HEK293 (cell line): ENCODE data around the gene ZFY.

Experiments used
- CTCF ChIA-PET: fragments of 350-600 bp; formaldehyde crosslinking; extraction: SDS; loops from one replicate; lab custom pipeline; 2021; ENCODE audit warnings: antibody characterized with exemption; lab: Yijun Ruan, JAX
- POLR2A ChIA-PET: fragments of 300-600 bp; formaldehyde crosslinking; extraction: SDS; loops from one replicate; lab custom pipeline; 2020; ENCODE audit warnings: antibody characterized with exemption, inconsistent platforms; lab: Yijun Ruan, JAX
- H3K27ac ChIP-seq: fragments of 200-500 bp; sonication (Bioruptor generic); 2 replicates; pipeline ENCODE4 v1.5.1; 2014; ENCODE audit warnings: low read depth, low read length, control low read depth, inconsistent platforms; ENCODE audit errors: extremely low read depth
- H3K36me3 ChIP-seq, 2 experiments: fragments of 200-500 bp in 1 of 2; sonication (Bioruptor generic) in 1 of 2; 1 replicate in 1 of 2; 2 replicates in 1 of 2; pipeline ENCODE4 v1.5.1; 2014 to 2017; ENCODE audit warnings: inconsistent platforms in 2 of 2, low read length in 2 of 2; ENCODE audit not compliant: control insufficient read depth in 2 of 2, insufficient read depth in 1 of 2
- H3K4me1 ChIP-seq: fragments of 200-500 bp; sonication (Bioruptor generic); 2 replicates; pipeline ENCODE4 v1.5.1; 2014; ENCODE audit warnings: mild to moderate bottlenecking, low read length, inconsistent platforms; ENCODE audit not compliant: control insufficient read depth, insufficient read depth
- H3K4me3 ChIP-seq: 2 replicates; pipeline ENCODE4 v1.5.1; 2011; ENCODE audit warnings: low read depth, mild to moderate bottlenecking, control low read depth, low read length, moderate library complexity
- H3K9me3 ChIP-seq: fragments of 200-500 bp; sonication (Bioruptor generic); 2 replicates; pipeline ENCODE4 v1.5.1; 2014; ENCODE audit warnings: low read depth, low read length, inconsistent platforms; ENCODE audit not compliant: control insufficient read depth, insufficient read depth
- AEBP2 ChIP-seq: fragments of 450-650 bp; formaldehyde crosslinking; IDR thresholded peaks from 2 replicates; pipeline ENCODE4 v1.5.1; 2016; ENCODE audit warnings: missing biosample characterization, missing genetic modification characterization, borderline replicate concordance
- BCL6B ChIP-seq: fragments of 450-650 bp; formaldehyde crosslinking; IDR thresholded peaks from 2 replicates; pipeline ENCODE4 v1.5.1; 2017; ENCODE audit warnings: missing biosample characterization, missing genetic modification characterization
- GLI2 ChIP-seq: fragments of 450-650 bp; formaldehyde crosslinking; IDR thresholded peaks from 2 replicates; pipeline ENCODE4; 2017; ENCODE audit warnings: missing biosample characterization, missing genetic modification characterization, low read depth, borderline replicate concordance
- KLF7 ChIP-seq: fragments of 450-650 bp; formaldehyde crosslinking; IDR thresholded peaks from 2 replicates; pipeline ENCODE4 v1.5.1; 2016; ENCODE audit warnings: missing biosample characterization, missing genetic modification characterization, borderline replicate concordance
- OSR2 ChIP-seq: fragments of 450-650 bp; formaldehyde crosslinking; IDR thresholded peaks from 2 replicates; pipeline ENCODE4 v1.5.1; 2016; ENCODE audit warnings: missing biosample characterization, missing genetic modification characterization
- REPIN1 ChIP-seq: fragments of 450-650 bp; formaldehyde crosslinking; IDR thresholded peaks from 2 replicates; pipeline ENCODE4 v1.5.1; 2017; ENCODE audit warnings: missing biosample characterization, missing genetic modification characterization, low read depth
- SP7 ChIP-seq: fragments of 450-650 bp; formaldehyde crosslinking; IDR thresholded peaks from 2 replicates; pipeline ENCODE4 v1.5.1; 2016; ENCODE audit warnings: missing biosample characterization, missing genetic modification characterization
- WT1 ChIP-seq: fragments of 450-650 bp; formaldehyde crosslinking; IDR thresholded peaks from 2 replicates; pipeline ENCODE4 v1.5.1; 2016; ENCODE audit warnings: missing biosample characterization, missing genetic modification characterization
- ZBTB1 ChIP-seq: fragments of 450-650 bp; formaldehyde crosslinking; IDR thresholded peaks from 2 replicates; pipeline ENCODE4 v1.5.1; 2016; ENCODE audit warnings: missing biosample characterization, missing genetic modification characterization
- ZBTB21 ChIP-seq: fragments of 450-650 bp; formaldehyde crosslinking; IDR thresholded peaks from 2 replicates; pipeline ENCODE4 v1.5.1; 2017; ENCODE audit warnings: missing biosample characterization, missing genetic modification characterization
- ZBTB49 ChIP-seq: fragments of 450-650 bp; formaldehyde crosslinking; IDR thresholded peaks from 2 replicates; pipeline ENCODE4 v1.5.1; 2016; ENCODE audit warnings: missing biosample characterization, missing genetic modification characterization, low read depth
- ZBTB8A ChIP-seq: fragments of 450-650 bp; formaldehyde crosslinking; IDR thresholded peaks from 2 replicates; pipeline ENCODE4 v1.5.1; 2016; ENCODE audit warnings: missing biosample characterization, missing genetic modification characterization
- ZFP41 ChIP-seq: fragments of 450-650 bp; formaldehyde crosslinking; IDR thresholded peaks from 2 replicates; pipeline ENCODE4 v1.5.1; 2016; ENCODE audit warnings: missing biosample characterization, missing genetic modification characterization, borderline replicate concordance
- ZNF138 ChIP-seq: fragments of 450-650 bp; formaldehyde crosslinking; IDR thresholded peaks from 2 replicates; pipeline ENCODE4 v1.5.1; 2016; ENCODE audit warnings: missing biosample characterization, missing genetic modification characterization, borderline replicate concordance
- ZNF140 ChIP-seq: fragments of 450-650 bp; formaldehyde crosslinking; IDR thresholded peaks from 2 replicates; pipeline ENCODE4 v1.5.1; 2016; ENCODE audit warnings: missing biosample characterization, missing genetic modification characterization
- ZNF175 ChIP-seq: fragments of 450-650 bp; formaldehyde crosslinking; IDR thresholded peaks from 2 replicates; pipeline ENCODE4 v1.5.1; 2016; ENCODE audit warnings: missing biosample characterization, missing genetic modification characterization
- ZNF202 ChIP-seq: fragments of 450-650 bp; formaldehyde crosslinking; IDR thresholded peaks from 2 replicates; pipeline ENCODE4 v1.5.1; 2016; ENCODE audit warnings: missing biosample characterization, missing genetic modification characterization, borderline replicate concordance
- ZNF221 ChIP-seq: fragments of 450-650 bp; formaldehyde crosslinking; IDR thresholded peaks from 2 replicates; pipeline ENCODE4 v1.5.1; 2017; ENCODE audit warnings: missing biosample characterization, missing genetic modification characterization, borderline replicate concordance
- ZNF266 ChIP-seq: fragments of 450-650 bp; formaldehyde crosslinking; IDR thresholded peaks from 2 replicates; pipeline ENCODE4 v1.5.1; 2016; ENCODE audit warnings: missing biosample characterization, missing genetic modification characterization, low read depth
- ZNF488 ChIP-seq: fragments of 450-650 bp; formaldehyde crosslinking; IDR thresholded peaks from 2 replicates; pipeline ENCODE4 v1.5.1; 2016; ENCODE audit warnings: missing biosample characterization, missing genetic modification characterization
- ZNF521 ChIP-seq: fragments of 450-650 bp; formaldehyde crosslinking; IDR thresholded peaks from 2 replicates; pipeline ENCODE4 v1.5.1; 2017; ENCODE audit warnings: missing biosample characterization, mild to moderate bottlenecking, missing genetic modification characterization
- ZNF701 ChIP-seq: fragments of 450-650 bp; formaldehyde crosslinking; IDR thresholded peaks from 2 replicates; pipeline ENCODE4 v1.5.1; 2016; ENCODE audit warnings: missing biosample characterization, missing genetic modification characterization
- ZNF777 ChIP-seq: fragments of 450-650 bp; formaldehyde crosslinking; IDR thresholded peaks from 2 replicates; pipeline ENCODE4 v1.5.1; 2017; ENCODE audit warnings: missing biosample characterization, missing genetic modification characterization, borderline replicate concordance
- ZNF843 ChIP-seq: fragments of 450-650 bp; formaldehyde crosslinking; IDR thresholded peaks from 2 replicates; pipeline ENCODE4 v1.5.1; 2016; ENCODE audit warnings: missing biosample characterization, missing genetic modification characterization

ZFY gene

GRCh38 chrY:2972708-2973107, 37.5 kb downstream of the ZFY start:
- Histone ChIP-seq H3K4me1 (no peaks in the 10 kb centered on the region), H3K4me3 (no peak overlapping the region), H3K36me3 (no peaks in the 10 kb centered on the region), H3K9me3 (no peaks in the 10 kb centered on the region), H3K27ac (no peak overlapping the region)
- ChIA-PET CTCF (no interaction called here), POLR2A (no interaction called here)
- TF ChIP-seq WT1 (tag by site-specific recombination) (no peak), ZNF488 (no peak), ZNF138 (tag by site-specific recombination) (no peak), SP7 (no peak), ZNF843 (tag by site-specific recombination) (no peak), REPIN1 (tag by site-specific recombination) (no peak), ZBTB8A (tag by site-specific recombination) (no peak), ZNF521 (tag by site-specific recombination) (no peak), ZFP41 (no peak), KLF7 (tag by site-specific recombination) (no peak)

- Histone ChIP-seq H3K4me3 (no peak overlapping the region), H3K27ac (no peak overlapping the region), H3K4me1 (no peaks in the 10 kb centered on the region), H3K36me3 (no peaks in the 10 kb centered on the region), H3K9me3 (no peaks in the 10 kb centered on the region)
- ChIA-PET CTCF (no interaction called here), POLR2A (no interaction called here)
- no peak for TF ChIP-seq ZBTB21 (tag by site-specific recombination)
- TF ChIP-seq ZNF175 = no peak
- no peak for TF ChIP-seq ZNF202 (tag by site-specific recombination)
- no peak for TF ChIP-seq GLI2 (tag by site-specific recombination)
- no peak for TF ChIP-seq OSR2 (tag by site-specific recombination)
- no peak for TF ChIP-seq BCL6B (tag by site-specific recombination)
- no peak for TF ChIP-seq ZNF221 (tag by site-specific recombination)
- TF ChIP-seq ZNF777 = no peak
- TF ChIP-seq AEBP2 = no peak
- TF ChIP-seq ZBTB1 (tag by site-specific recombination) = no peak
- TF ChIP-seq ZBTB49 (tag by site-specific recombination) = no peak
- no peak for TF ChIP-seq ZNF266 (tag by site-specific recombination)
- no peak for TF ChIP-seq ZNF701
- no peak for TF ChIP-seq ZNF140 (tag by site-specific recombination)
These were observed 38.0 kb downstream of the ZFY start for GRCh38 chrY:2973110-2973751.
